Central memory CD8-positive, alpha-beta T cell (primary cell): ENCODE results near the gene VEGFB.

Experiments used
- ATAC-seq: fragments of 150-1000 bp; cut with Tn5 transposase; replicated peaks from 2 replicates; pipeline ENCODE4 v1.10.0; 2022; ENCODE audit warnings: mild to moderate bottlenecking, moderate FRiP score, moderate number of reproducible peaks; ENCODE audit not compliant: poor library complexity, severe bottlenecking; ENCODE audit errors: extremely low read depth
- DNase-seq, 2 donors: peaks; one replicate each; pipeline ENCODE4 v3.0.0; 2021; ENCODE audit warnings: low spot score in 2 of 2
- H3K27ac Mint-ChIP-seq: one replicate; pipeline ENCODE4 v1.8.0; 2022; ENCODE audit warnings: low read depth, mild to moderate bottlenecking, moderate library complexity, mixed read lengths
- H3K27me3 Mint-ChIP-seq: one replicate; pipeline ENCODE4 v1.8.0; 2022; ENCODE audit warnings: mixed read lengths
- H3K36me3 Mint-ChIP-seq: one replicate; pipeline ENCODE4 v1.8.0; 2022; ENCODE audit warnings: mild to moderate bottlenecking, moderate library complexity, mixed read lengths; ENCODE audit not compliant: insufficient read depth
- H3K4me1 Mint-ChIP-seq: one replicate; pipeline ENCODE4 v1.8.0; 2022; ENCODE audit warnings: mixed read lengths
- H3K4me3 Mint-ChIP-seq: one replicate; pipeline ENCODE4 v1.8.0; 2022; ENCODE audit warnings: mild to moderate bottlenecking, moderate library complexity, mixed read lengths
- H3K9me3 Mint-ChIP-seq: one replicate; pipeline ENCODE4 v1.8.0; 2022; ENCODE audit warnings: mixed read lengths

The VEGFB gene

DNA sequence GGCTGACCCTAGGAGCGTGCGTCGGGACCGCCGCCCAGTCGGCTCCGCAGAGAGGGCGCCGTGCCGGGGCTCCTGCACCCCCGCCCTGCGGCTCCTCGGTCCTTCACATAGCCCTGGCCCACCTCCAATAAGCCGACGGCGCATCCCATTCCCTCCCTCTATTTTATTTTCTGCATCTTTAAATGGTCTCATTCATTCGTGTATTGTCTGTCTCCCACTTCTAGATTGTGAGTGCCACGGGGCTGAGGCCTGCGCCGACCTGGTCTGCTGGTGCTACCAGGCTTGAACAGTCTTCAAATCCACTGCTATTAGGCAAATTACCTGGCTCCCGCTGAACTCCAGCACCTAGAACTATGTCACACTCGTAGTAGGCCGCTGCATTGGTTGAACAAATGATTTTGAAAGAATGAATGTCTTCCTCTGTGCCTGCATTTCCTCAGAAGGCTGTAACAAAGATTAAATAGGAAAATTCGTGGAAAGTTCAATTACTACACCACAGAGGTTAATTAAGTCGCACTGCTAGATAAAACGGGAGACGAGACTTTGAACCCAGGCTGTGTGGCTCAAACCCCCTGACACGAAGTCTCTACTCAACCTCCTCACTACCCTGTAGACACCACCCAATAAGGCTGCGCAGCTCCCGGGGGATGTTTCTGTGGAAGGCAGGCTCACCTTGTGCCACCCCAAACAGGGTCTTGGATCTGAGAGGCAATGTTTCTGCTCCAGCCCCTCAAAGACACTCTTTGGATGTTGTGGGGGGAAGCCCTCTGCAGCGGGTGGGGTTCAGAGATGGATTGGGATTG, 13.5 kb downstream of the VEGFB start:
- peaks cover 15% of the 10 kb centered on the region for H3K36me3 Mint-ChIP-seq
- ATAC-seq (no peak), DNase-seq (no peak)
- H3K4me3 Mint-ChIP-seq = peak overlapping the region; percentile 83
- no peaks in the 10 kb centered on the region for H3K27me3 Mint-ChIP-seq
- H3K4me1 Mint-ChIP-seq = peaks cover 50% of the 10 kb centered on the region
- H3K27ac Mint-ChIP-seq = no peak overlapping the region
- no peaks in the 10 kb centered on the region for H3K9me3 Mint-ChIP-seq

DNA sequence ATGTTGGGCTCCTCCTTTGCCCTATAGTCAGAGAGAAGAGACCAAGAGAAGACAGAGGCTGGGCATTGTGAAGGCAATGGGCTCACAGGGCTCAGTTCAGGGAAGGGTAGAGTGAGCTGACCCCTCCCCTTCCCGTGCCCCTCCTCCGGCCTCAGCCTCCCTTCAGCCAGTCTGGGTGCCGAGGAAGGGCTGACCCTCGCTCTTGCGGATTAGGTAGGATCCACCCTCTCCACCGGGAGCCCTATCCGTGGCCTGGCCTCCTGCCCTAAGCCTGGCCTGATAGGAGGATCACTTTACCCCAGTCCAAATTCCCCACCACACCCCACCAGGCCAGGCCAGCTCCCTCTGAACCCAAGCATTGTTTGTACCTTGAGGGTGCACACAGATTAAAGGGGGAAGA, 14.2 kb downstream of the VEGFB start:
- DNase-seq = no peak
- no peak overlapping the region for H3K27ac Mint-ChIP-seq
- peak overlapping the region; percentile 83 for H3K4me3 Mint-ChIP-seq
- ATAC-seq = no peak
- no peaks in the 10 kb centered on the region for H3K9me3 Mint-ChIP-seq
- peaks cover 14% of the 10 kb centered on the region for H3K36me3 Mint-ChIP-seq
- peaks cover 44% of the 10 kb centered on the region for H3K4me1 Mint-ChIP-seq
- no peaks in the 10 kb centered on the region for H3K27me3 Mint-ChIP-seq

DNA sequence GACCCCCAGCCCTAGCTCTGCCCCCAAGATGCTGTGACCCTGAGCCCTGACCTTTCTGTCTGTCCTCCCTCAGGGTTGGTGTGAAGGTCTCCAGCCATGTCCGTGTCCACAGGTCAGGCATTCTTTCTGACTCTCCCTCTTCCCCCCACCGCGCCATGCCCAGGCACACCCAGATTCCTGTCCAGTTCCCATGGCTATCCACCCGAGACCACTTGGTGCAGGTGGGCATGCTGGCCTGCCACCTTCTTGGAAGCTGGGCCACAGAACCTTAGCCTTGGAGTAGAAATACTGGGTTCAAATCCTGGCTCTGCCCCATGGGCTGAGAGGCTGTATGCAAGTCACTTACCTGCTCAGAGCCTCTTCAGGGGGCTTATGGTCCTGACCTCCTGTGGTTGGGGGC, 14.7 kb downstream of the VEGFB start:
- Mint-ChIP-seq H3K27ac (no peak overlapping the region), H3K4me1 (peaks cover 45% of the 10 kb centered on the region), H3K9me3 (no peaks in the 10 kb centered on the region), H3K27me3 (no peaks in the 10 kb centered on the region), H3K4me3 (no peak overlapping the region), H3K36me3 (peaks cover 14% of the 10 kb centered on the region)
- ATAC-seq (no peak), DNase-seq (no peak)

DNA sequence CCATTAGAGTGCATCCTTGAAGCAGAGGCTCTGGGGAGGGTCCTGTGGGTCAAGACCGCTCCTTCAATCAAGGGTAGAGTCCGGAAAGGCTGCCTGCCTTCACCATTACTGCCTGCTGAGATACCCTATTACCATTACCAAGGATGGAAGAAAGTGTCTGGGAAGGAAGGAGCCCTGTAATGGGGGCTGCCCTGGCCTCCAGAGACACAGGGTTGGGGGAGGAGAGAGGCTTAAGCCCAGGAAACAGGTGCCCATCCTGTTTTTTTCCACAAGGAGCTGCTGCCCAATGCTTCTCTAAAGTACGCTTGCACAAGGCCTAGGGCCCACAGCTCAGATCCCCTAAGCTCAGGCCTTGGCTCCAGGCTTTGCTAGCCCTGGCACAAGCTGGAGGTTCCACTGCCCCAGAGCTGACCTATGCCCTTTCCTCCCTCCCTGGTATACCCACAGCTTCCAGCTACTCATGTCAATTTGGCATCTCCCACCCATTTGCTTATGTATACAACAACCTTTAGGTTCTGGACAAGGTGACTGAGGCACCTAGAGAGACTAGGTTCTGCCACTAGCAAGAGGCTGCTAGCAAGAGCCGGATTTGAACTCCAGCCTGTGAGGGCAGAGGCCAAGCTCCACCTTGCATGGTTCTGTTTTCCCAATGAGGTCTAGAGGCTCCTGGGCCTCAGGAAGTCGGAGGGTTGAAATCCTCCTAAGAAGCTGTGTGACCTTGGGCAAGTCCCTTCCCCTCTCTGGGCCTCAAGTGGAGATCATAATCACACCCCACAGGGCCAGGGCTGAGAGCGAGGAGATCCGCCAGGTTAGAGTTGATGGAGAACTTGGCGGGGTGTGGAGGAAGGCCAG, 15.4 kb downstream of the VEGFB start:
- Mint-ChIP-seq H3K4me1 (peaks cover 44% of the 10 kb centered on the region), H3K9me3 (no peaks in the 10 kb centered on the region), H3K36me3 (peaks cover 14% of the 10 kb centered on the region), H3K27ac (no peak overlapping the region), H3K27me3 (no peaks in the 10 kb centered on the region), H3K4me3 (peak overlapping the region; percentile 42)
- ATAC-seq = no peak
- DNase-seq = no peak

DNA sequence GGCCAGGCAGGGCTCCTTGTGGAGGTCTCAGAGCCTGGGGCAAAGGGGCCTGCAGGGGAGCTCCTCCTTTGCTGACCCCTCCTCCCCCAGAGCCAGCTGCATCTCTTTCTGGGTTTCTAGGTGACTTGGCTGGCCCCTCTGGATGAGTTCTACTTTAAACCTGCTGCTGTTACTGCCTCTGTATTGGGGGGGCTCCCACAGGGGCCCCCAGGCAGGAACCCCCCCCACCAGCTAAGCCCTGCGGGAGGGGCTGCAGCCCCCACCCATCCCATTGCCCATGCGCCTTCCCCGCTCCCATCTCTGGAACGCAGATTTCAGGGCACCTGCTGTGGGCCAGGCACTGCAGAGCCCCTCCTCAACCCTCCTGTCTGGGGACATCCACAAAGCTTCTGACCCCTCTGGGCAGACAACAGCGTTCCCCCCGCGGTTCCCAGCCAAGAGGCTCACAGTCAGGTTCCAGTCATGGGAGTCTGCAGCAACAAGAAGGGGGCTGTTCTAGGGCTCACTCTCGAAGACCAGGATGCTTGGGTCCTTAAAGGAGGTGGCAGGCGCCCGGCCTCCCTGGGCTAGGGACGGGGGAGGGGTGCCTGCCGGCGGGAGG, 16.1 kb downstream of the VEGFB start:
- Mint-ChIP-seq H3K9me3 (no peaks in the 10 kb centered on the region), H3K36me3 (peaks cover 10% of the 10 kb centered on the region), H3K4me1 (peaks cover 37% of the 10 kb centered on the region), H3K27me3 (no peaks in the 10 kb centered on the region), H3K27ac (no peak overlapping the region), H3K4me3 (peak overlapping the region; percentile 91)
- DNase-seq = no peak
- no peak for ATAC-seq

DNA sequence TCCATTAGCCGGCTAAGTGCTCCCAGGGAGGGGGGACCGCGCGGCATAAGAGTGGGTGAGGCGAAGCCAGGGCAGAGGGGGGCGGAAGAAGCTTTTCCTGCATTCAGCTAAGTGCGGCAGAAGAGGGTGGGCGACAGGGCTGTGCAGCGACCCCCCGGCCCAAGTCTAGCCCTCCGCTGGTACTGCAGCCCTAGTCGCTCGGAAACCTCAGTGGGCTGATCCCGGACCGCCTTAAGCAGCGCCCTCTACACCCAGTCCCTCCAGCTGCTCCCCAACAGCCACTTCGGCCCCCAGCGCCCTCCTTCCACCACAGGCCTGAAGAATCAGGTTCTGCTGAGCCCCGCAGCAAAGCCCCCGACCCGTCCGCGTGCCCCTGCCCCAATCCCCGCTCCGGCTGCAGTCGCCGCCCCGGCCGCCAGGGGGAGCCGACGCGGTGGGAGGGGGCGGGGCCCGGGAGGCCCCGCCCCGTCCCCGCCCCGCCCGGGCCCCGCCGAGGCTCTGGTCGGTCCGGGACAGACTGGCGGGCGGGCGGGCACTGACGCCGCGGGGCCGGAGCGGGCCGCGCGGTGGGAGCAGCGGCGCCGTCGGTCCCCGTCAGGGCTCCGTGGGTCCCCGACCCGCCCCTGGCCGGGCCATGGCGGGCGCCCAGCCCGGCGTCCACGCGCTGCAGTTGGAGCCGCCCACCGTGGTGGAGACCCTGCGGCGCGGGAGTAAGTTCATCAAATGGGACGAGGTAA, 16.8 kb downstream of the VEGFB start, which contains the start of gene PLCB3:
Gene PLCB3 (plus strand): TSS at position 515 of the 737 bp plus-strand sequence. CDS start 120 bp downstream, at position 635.
- H3K27me3 Mint-ChIP-seq = no peaks in the 10 kb centered on the region
- H3K4me1 Mint-ChIP-seq = peaks cover 30% of the 10 kb centered on the region
- DNase-seq (peak in 1 of 2 donors; percentile 50), ATAC-seq (peak; percentile 50)
- peaks cover 6% of the 10 kb centered on the region for H3K36me3 Mint-ChIP-seq
- H3K27ac Mint-ChIP-seq = peak within 1 kb of the TSS; percentile 87
- no peaks in the 10 kb centered on the region for H3K9me3 Mint-ChIP-seq
- H3K4me3 Mint-ChIP-seq = peak within 1 kb of the TSS; percentile 91

DNA sequence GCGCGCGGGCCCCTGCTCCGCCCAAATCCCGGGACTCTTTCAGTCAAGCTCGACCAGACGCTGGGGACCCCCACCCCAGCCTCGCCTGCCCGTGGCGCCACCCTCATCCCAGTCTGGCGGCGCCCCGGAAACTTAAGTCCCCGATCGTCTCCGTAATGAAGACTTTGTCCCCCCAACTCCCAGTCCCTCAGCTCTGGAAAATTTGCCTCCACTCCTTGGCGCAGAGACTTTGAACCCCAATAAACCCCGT, 17.3 kb downstream of the VEGFB start:
- Mint-ChIP-seq H3K9me3 (no peaks in the 10 kb centered on the region), H3K27ac (peak overlapping the region; percentile 87), H3K36me3 (peaks cover 6% of the 10 kb centered on the region), H3K27me3 (no peaks in the 10 kb centered on the region), H3K4me1 (peaks cover 30% of the 10 kb centered on the region), H3K4me3 (peak overlapping the region; percentile 91)
- DNase-seq = no peak
- no peak for ATAC-seq

DNA sequence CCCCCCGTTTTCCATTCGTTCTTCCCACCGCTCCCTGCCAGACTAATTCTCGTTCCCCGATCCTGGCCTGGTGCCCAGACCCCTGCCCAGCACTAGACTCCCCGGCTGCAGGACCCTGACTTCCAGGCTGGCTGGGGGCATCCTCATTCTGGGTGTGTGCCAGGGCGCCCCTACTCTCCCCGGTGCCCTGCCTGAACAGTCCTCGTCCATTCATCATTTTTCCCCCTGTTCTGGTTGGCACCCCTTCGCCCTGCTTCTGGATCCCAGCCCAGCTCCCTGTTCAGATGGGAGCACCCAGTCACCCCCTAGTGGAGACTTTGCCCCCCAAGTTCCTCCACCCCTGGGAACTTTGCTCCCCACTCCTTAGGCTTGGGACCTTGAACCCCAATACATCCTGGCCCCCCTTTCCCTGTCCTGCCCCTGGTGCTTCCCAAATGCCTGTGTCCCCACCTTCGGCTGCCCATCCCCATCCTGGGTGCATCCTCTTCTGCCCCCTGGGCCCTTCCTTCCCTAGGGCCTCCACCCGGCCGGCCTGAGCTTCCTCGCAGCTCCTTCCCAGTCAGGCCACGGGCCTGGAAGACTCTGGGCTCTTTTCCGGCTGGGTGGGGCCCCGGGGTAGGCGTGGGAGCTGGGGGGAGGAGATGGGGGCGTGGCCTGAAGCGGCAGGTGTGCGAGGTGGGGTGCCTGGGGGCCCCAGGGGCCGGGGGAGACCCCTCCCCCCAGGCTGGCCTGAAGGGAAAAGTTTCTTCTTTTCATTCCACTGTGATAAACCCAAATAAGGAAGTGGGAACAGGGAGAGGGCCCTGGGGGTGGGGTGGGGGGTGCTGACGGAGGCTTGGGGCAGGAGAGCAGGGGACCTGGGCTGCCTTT, 17.9 kb downstream of the VEGFB start:
- no peak for DNase-seq

DNA sequence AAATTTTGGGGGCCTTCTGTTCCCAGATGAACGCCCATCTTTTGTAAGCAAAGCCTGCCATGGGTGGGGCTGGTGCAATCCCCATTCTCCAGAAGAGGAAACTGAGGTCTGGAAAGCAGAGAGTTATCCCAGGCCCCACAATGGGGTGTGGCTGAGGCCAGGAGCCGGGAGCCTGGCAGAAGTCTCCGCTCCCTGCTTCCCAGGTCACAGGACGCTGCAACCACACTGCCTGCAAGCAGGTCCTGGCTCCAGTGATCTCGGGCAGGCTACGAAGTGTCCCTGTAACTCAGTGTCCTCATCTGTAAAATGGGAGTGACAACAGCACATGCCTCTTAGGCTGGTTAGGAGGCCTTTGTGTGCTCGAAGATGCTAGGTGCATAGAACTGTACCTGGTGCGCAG, 18.7 kb downstream of the VEGFB start:
- Mint-ChIP-seq H3K36me3 (peaks cover 10% of the 10 kb centered on the region), H3K27me3 (no peaks in the 10 kb centered on the region), H3K9me3 (no peaks in the 10 kb centered on the region), H3K27ac (no peak overlapping the region), H3K4me3 (peak overlapping the region; percentile 91), H3K4me1 (peaks cover 16% of the 10 kb centered on the region)
- ATAC-seq (no peak), DNase-seq (no peak)

More for the DNA sequence above, 17.9 kb downstream of the VEGFB start:
- no peaks in the 10 kb centered on the region for H3K27me3 Mint-ChIP-seq
- ATAC-seq = no peak
- H3K27ac Mint-ChIP-seq = peak overlapping the region; percentile 87
- peaks cover 6% of the 10 kb centered on the region for H3K36me3 Mint-ChIP-seq
- H3K4me1 Mint-ChIP-seq = peaks cover 24% of the 10 kb centered on the region
- H3K9me3 Mint-ChIP-seq = no peaks in the 10 kb centered on the region
- H3K4me3 Mint-ChIP-seq = peak overlapping the region; percentile 91

DNA sequence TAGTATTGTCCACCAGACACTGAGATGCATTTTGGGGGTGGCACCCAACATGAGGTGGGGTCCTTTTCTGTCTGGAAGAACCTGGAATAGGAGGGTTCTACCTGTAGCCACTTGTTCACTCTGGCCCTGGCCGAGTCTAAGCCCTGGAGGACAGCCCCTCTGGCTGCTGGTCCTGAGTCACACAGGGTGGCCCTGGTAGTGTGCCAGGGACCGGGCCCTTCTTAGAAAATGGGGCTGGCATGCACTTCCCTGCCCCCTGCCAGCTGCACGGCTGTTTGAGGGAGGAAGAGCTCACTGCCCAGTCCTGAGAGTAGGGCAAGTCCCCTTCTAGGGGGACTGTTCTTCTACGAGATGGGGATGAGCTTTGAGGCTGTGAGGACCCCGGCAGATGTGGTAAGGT, 19.1 kb downstream of the VEGFB start:
- no peak for DNase-seq
- H3K9me3 Mint-ChIP-seq = no peaks in the 10 kb centered on the region
- H3K27me3 Mint-ChIP-seq = no peaks in the 10 kb centered on the region
- H3K27ac Mint-ChIP-seq = no peak overlapping the region
- H3K36me3 Mint-ChIP-seq = peaks cover 10% of the 10 kb centered on the region
- H3K4me1 Mint-ChIP-seq = peaks cover 12% of the 10 kb centered on the region
- ATAC-seq = no peak
- no peak overlapping the region for H3K4me3 Mint-ChIP-seq

DNA sequence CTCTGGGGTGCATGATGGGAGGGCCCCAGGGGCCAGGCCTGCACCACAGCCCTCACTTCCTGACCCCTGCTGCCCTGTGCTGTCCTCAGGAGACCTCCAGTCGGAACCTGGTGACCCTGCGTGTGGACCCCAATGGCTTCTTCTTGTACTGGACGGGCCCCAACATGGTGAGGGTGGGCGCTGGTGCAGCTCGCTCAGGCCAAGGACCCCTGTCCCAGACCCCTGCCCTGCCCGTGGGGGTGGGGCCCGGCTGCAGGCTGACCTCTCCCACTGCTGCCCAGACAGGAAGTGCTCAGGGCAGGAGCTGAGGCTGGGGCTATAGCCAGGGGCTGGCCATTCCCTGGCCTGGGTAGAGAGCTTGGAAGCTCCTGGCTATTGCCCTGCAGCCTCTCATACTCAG, 19.9 kb downstream of the VEGFB start:
- H3K4me3 Mint-ChIP-seq = no peak overlapping the region
- no peak overlapping the region for H3K27ac Mint-ChIP-seq
- H3K27me3 Mint-ChIP-seq = no peaks in the 10 kb centered on the region
- no peaks in the 10 kb centered on the region for H3K9me3 Mint-ChIP-seq
- peaks cover 12% of the 10 kb centered on the region for H3K36me3 Mint-ChIP-seq
- ATAC-seq (no peak), DNase-seq (no peak)
- peaks cover 13% of the 10 kb centered on the region for H3K4me1 Mint-ChIP-seq
